GM19397 (cell line): ENCODE results near the gene GLRA2.

Experiments
- ATAC-seq: cut with Tn5 transposase; IDR thresholded peaks from one replicate; pipeline ENCODE4 v1.9.1; 2021; ENCODE audit warnings: mild to moderate bottlenecking, moderate library complexity; ENCODE audit not compliant: unreplicated experiment

Gene GLRA2

GRCh38 chrX:14697451-14697850 lies 168.1 kb downstream of the GLRA2 start:
- ATAC-seq = no peak

GRCh38 chrX:14698790-14699189 lies 169.5 kb downstream of the GLRA2 start:
- no peak for ATAC-seq

GRCh38 chrX:14700982-14701381 lies 171.6 kb downstream of the GLRA2 start:
- ATAC-seq = no peak

- no peak for ATAC-seq
Observed at GRCh38 chrX:14702145-14702544, 172.8 kb downstream of the GLRA2 start.

- ATAC-seq = no peak
Observed at GRCh38 chrX:14712096-14712495, 182.8 kb downstream of the GLRA2 start.

GRCh38 chrX:14717949-14718348 lies 188.6 kb downstream of the GLRA2 start:
- ATAC-seq = no peak

- ATAC-seq = no peak
Observed at GRCh38 chrX:14718403-14718802, 189.1 kb downstream of the GLRA2 start.

GRCh38 chrX:14729058-14729457 lies 199.7 kb downstream of the GLRA2 start:
- ATAC-seq = no peak

GRCh38 chrX:14738643-14739042 lies 209.3 kb downstream of the GLRA2 start:
- ATAC-seq = no peak

- ATAC-seq = no peak
Observed at GRCh38 chrX:14753441-14753840, 224.1 kb downstream of the GLRA2 start.

- no peak for ATAC-seq
Observed at GRCh38 chrX:14758029-14758491, 228.7 kb downstream of the GLRA2 start.

- no peak for ATAC-seq
Observed at GRCh38 chrX:14775416-14775815, 246.1 kb downstream of the GLRA2 start.

- ATAC-seq = no peak
Observed at GRCh38 chrX:14776901-14777300, 247.6 kb downstream of the GLRA2 start.

- ATAC-seq = no peak
Observed at GRCh38 chrX:14777525-14777924, 248.2 kb downstream of the GLRA2 start.

- no peak for ATAC-seq
Observed at GRCh38 chrX:14779580-14779979, 250.2 kb downstream of the GLRA2 start.
